Astrocyte (in vitro differentiated cells and primary cell): Measurements from ENCODE around the gene SSH2. TPM values are rescaled to one million over a fixed set of nuclear protein-coding genes. Genes with fewer than 3 reads are reported as not detected.
A peak's percentile ranks its signal among the peaks of the same experiment; 100 is the strongest.

Experiments used
- DNase-seq: peaks from one replicate; pipeline ENCODE4 v3.0.0-alpha.2; 2010; ENCODE audit warnings: low read depth
- FAIRE-seq: peaks from 2 replicates; lab custom pipeline; 2011; peaks lifted over from hg19 to GRCh38; lab: Jason Lieb, UNC
- H2AFZ ChIP-seq: 2 replicates; pipeline ENCODE4 v1.6.0; 2012; ENCODE audit warnings: low read depth, low read length, inconsistent platforms
- H3K27ac ChIP-seq: 2 replicates; pipeline ENCODE4 v1.5.1; 2011; ENCODE audit warnings: low read depth, low read length, inconsistent platforms
- H3K27me3 ChIP-seq: 2 replicates; pipeline ENCODE4 v1.6.0; 2011; ENCODE audit warnings: low read length, inconsistent platforms; ENCODE audit not compliant: insufficient read depth
- H3K36me3 ChIP-seq: 2 replicates; pipeline ENCODE4 v1.5.1; 2011; ENCODE audit warnings: low read length, inconsistent platforms; ENCODE audit not compliant: insufficient read depth
- H3K4me1 ChIP-seq: 2 replicates; pipeline ENCODE4 v1.5.1; 2011; ENCODE audit warnings: low read length, inconsistent platforms; ENCODE audit not compliant: insufficient read depth
- H3K4me2 ChIP-seq: 2 replicates; pipeline ENCODE4 v1.6.0; 2012; ENCODE audit warnings: low read length, inconsistent platforms
- H3K4me3 ChIP-seq: 2 replicates; pipeline ENCODE4 v1.5.1; 2011; ENCODE audit warnings: low read depth, mild to moderate bottlenecking, low read length, inconsistent platforms; ENCODE audit not compliant: insufficient read depth
- H3K79me2 ChIP-seq: 2 replicates; pipeline ENCODE4 v1.6.0; 2012; ENCODE audit warnings: mild to moderate bottlenecking, low read length, inconsistent platforms; ENCODE audit not compliant: insufficient read depth
- H3K9ac ChIP-seq: 2 replicates; pipeline ENCODE4 v1.6.0; 2012; ENCODE audit warnings: mild to moderate bottlenecking, low read length, inconsistent platforms
- H3K9me3 ChIP-seq: 2 replicates; pipeline ENCODE4 v1.5.1; 2012; ENCODE audit warnings: low read depth, mild to moderate bottlenecking, low read length, inconsistent platforms; ENCODE audit not compliant: insufficient read depth
- H4K20me1 ChIP-seq: 2 replicates; pipeline ENCODE4 v1.6.0; 2012; ENCODE audit warnings: low read length, inconsistent platforms; ENCODE audit not compliant: insufficient read depth
- H3K27ac Mint-ChIP-seq: one replicate; pipeline ENCODE4 v1.8.0; 2021; ENCODE audit warnings: mild to moderate bottlenecking, mixed read lengths; ENCODE audit not compliant: unreplicated experiment
- H3K27me3 Mint-ChIP-seq: one replicate; pipeline ENCODE4 v1.8.0; 2021; ENCODE audit warnings: low read depth, mixed read lengths; ENCODE audit not compliant: unreplicated experiment
- H3K36me3 Mint-ChIP-seq: one replicate; pipeline ENCODE4 v1.8.0; 2021; ENCODE audit warnings: low read depth, mixed read lengths; ENCODE audit not compliant: unreplicated experiment
- H3K4me1 Mint-ChIP-seq: one replicate; pipeline ENCODE4 v1.8.0; 2021; ENCODE audit warnings: low read depth, mixed read lengths; ENCODE audit not compliant: unreplicated experiment
- H3K4me3 Mint-ChIP-seq: one replicate; pipeline ENCODE4 v1.8.0; 2021; ENCODE audit warnings: mild to moderate bottlenecking, moderate library complexity, mixed read lengths; ENCODE audit not compliant: unreplicated experiment
- H3K9me3 Mint-ChIP-seq: one replicate; pipeline ENCODE4 v1.8.0; 2021; ENCODE audit warnings: mild to moderate bottlenecking, mixed read lengths; ENCODE audit not compliant: unreplicated experiment
- EZH2 ChIP-seq: IDR thresholded peaks from 2 replicates; pipeline ENCODE4 v1.6.1; 2012; ENCODE audit warnings: mild to moderate bottlenecking, low read length, inconsistent platforms; ENCODE audit not compliant: insufficient read depth
- total RNA-seq: library from RNA; stranded (reverse); gene quantifications from 2 replicates; pipeline ENCODE4 v1.2.1, GENCODE V29; 2021
- TF ChIP-seq, protein P1 (sequence below): IDR thresholded peaks from 2 replicates; pipeline ENCODE4 v1.5.1; 2011; ENCODE audit warnings: low read depth, mild to moderate bottlenecking, inconsistent platforms, low read length, moderate library complexity; ENCODE audit not compliant: insufficient read depth

SSH2 gene
- total RNA-seq, 1 donor from 2014 or later = 31.1 TPM

DNA sequence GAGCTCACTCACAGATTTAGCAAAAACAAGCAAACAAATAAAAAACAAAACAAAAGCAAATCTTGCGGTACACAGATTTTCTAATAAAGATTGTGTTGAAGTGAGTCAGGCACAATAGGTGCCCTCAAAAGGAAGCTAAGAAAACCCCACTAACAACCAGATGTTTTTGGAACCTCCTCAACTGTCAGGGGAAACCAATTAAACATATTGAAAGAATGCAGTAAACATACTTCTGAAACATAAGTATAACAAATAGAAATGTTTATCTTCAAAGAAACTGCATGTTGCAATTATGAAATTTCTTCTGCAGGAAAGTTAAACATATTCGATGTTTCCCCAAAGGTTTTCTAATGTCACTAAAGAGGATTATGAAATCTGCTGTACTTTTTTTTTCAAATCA lies 196.9 kb downstream of the SSH2 start:
- DNase-seq (no peak), FAIRE-seq (no peak)
- H3K27ac ChIP-seq = no peak overlapping the region
- peak overlapping the region; percentile 19 for H3K4me2 ChIP-seq
- Mint-ChIP-seq H3K36me3 (no peaks in the 10 kb centered on the region), H3K9me3 (peaks cover 3% of the 10 kb centered on the region), H3K27ac (peak overlapping the region; percentile 3), H3K27me3 (no peaks in the 10 kb centered on the region), H3K4me3 (no peak overlapping the region), H3K4me1 (peaks cover 16% of the 10 kb centered on the region)
- no peak for TF ChIP-seq EZH2
- TF ChIP-seq, protein P1, sequence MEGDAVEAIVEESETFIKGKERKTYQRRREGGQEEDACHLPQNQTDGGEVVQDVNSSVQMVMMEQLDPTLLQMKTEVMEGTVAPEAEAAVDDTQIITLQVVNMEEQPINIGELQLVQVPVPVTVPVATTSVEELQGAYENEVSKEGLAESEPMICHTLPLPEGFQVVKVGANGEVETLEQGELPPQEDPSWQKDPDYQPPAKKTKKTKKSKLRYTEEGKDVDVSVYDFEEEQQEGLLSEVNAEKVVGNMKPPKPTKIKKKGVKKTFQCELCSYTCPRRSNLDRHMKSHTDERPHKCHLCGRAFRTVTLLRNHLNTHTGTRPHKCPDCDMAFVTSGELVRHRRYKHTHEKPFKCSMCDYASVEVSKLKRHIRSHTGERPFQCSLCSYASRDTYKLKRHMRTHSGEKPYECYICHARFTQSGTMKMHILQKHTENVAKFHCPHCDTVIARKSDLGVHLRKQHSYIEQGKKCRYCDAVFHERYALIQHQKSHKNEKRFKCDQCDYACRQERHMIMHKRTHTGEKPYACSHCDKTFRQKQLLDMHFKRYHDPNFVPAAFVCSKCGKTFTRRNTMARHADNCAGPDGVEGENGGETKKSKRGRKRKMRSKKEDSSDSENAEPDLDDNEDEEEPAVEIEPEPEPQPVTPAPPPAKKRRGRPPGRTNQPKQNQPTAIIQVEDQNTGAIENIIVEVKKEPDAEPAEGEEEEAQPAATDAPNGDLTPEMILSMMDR = no peak
- peaks cover 5% of the 10 kb centered on the region for H3K79me2 ChIP-seq
- H4K20me1 ChIP-seq = no peaks in the 10 kb centered on the region
- H3K27me3 ChIP-seq = no peaks in the 10 kb centered on the region
- no peak overlapping the region for H2AFZ ChIP-seq
- H3K4me3 ChIP-seq = no peak overlapping the region
- H3K9ac ChIP-seq = peak overlapping the region; percentile 2
- peaks cover 9% of the 10 kb centered on the region for H3K4me1 ChIP-seq
- H3K36me3 ChIP-seq = no peaks in the 10 kb centered on the region
- H3K9me3 ChIP-seq = no peaks in the 10 kb centered on the region

DNA sequence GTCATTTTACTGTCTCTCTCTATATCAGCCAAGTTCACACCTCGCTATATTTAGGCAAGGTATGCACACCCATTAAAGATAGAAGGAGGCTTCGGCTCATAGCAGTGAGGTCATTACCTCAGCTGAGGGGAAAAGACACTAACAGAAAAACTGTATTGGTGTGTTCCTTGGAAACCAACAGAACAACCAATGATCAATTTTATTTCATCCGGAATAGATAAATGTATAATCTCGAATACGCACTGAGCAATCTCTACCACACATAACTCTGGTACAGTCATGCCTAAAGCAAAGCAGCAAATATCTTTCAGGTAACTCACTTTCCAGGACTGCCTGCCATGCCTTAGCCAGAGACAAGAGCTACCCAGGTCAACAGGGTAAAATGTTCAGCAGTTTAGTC lies 197.4 kb downstream of the SSH2 start:
- no peaks in the 10 kb centered on the region for H4K20me1 ChIP-seq
- H3K4me3 ChIP-seq = no peak overlapping the region
- TF ChIP-seq, protein P1 = no peak
- no peak for TF ChIP-seq EZH2
- no peaks in the 10 kb centered on the region for H3K36me3 Mint-ChIP-seq
- peaks cover 10% of the 10 kb centered on the region for H3K4me1 ChIP-seq
- peak overlapping the region; percentile 19 for H3K4me2 ChIP-seq
- H3K79me2 ChIP-seq = peaks cover 5% of the 10 kb centered on the region
- H3K27me3 Mint-ChIP-seq = no peaks in the 10 kb centered on the region
- peak overlapping the region; percentile 2 for H3K9ac ChIP-seq
- H2AFZ ChIP-seq = no peak overlapping the region
- peak overlapping the region; percentile 3 for H3K27ac Mint-ChIP-seq
- peak overlapping the region; percentile 3 for H3K27ac ChIP-seq
- no peaks in the 10 kb centered on the region for H3K9me3 ChIP-seq
- H3K4me1 Mint-ChIP-seq = peaks cover 17% of the 10 kb centered on the region
- FAIRE-seq (no peak), DNase-seq (peak; percentile 64)
- no peaks in the 10 kb centered on the region for H3K27me3 ChIP-seq
- peak overlapping the region; percentile 24 for H3K4me3 Mint-ChIP-seq
- no peaks in the 10 kb centered on the region for H3K36me3 ChIP-seq
- H3K9me3 Mint-ChIP-seq = peaks cover 4% of the 10 kb centered on the region

DNA sequence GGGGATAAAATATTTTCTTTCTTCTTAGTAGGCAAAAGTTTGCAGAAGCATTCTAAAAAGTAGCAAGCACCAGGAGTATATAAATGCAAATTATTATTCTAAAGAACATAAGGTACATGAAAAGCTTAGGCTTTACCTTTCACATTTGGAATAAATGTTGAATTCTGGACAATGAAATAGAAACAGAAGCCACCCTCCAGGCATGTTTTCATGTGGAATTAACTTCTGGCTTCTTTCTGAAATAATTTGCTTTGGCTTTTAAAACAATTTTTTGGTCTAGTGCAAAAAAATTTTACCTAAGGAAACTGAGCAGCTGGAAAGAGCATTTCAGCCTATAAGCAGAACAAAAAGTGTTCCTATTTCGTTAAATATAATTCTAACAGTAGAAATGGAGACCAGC lies 197.8 kb downstream of the SSH2 start:
- DNase-seq (no peak), FAIRE-seq (no peak)
- Histone ChIP-seq H3K27me3 (no peaks in the 10 kb centered on the region), H3K4me3 (no peak overlapping the region), H4K20me1 (no peaks in the 10 kb centered on the region), H2AFZ (no peak overlapping the region), H3K9me3 (no peaks in the 10 kb centered on the region), H3K36me3 (no peaks in the 10 kb centered on the region), H3K4me1 (peaks cover 14% of the 10 kb centered on the region), H3K9ac (no peak overlapping the region), H3K79me2 (peaks cover 5% of the 10 kb centered on the region), H3K4me2 (peak overlapping the region; percentile 19), H3K27ac (peak overlapping the region; percentile 3)
- no peak for TF ChIP-seq EZH2
- TF ChIP-seq, protein P1 = no peak
- peaks cover 20% of the 10 kb centered on the region for H3K4me1 Mint-ChIP-seq
- H3K27ac Mint-ChIP-seq = no peak overlapping the region
- peaks cover 4% of the 10 kb centered on the region for H3K9me3 Mint-ChIP-seq
- H3K4me3 Mint-ChIP-seq = no peak overlapping the region
- no peaks in the 10 kb centered on the region for H3K36me3 Mint-ChIP-seq
- H3K27me3 Mint-ChIP-seq = no peaks in the 10 kb centered on the region
